Upper lobe of right lung (tissue), 1 donor: Measurements from ENCODE around the gene RSRC1. TPM values are rescaled to one million over a fixed set of nuclear protein-coding genes. Genes with fewer than 3 reads are reported as not detected.
A peak's percentile ranks its signal among the peaks of the same experiment; 100 is the strongest.

Experiments
- ATAC-seq: fragments of 200-7000 bp; cut with Tn5 transposase; one replicate; pipeline ENCODE4 v1.9.1; 2020; ENCODE audit warnings: mild to moderate bottlenecking, moderate library complexity
- DNase-seq: peaks from one replicate; pipeline ENCODE4 v3.0.0-alpha.2; 2020
- H3K27ac ChIP-seq: fragments of 200-600 bp; one replicate; pipeline ENCODE4 v1.8.0; 2022
- H3K27me3 ChIP-seq: fragments of 200-600 bp; one replicate; pipeline ENCODE4 v1.8.0; 2022; ENCODE audit warnings: mild to moderate bottlenecking
- H3K36me3 ChIP-seq: fragments of 200-600 bp; one replicate; pipeline ENCODE4 v1.8.0; 2022
- H3K4me1 ChIP-seq: fragments of 200-600 bp; one replicate; pipeline ENCODE4 v1.8.0; 2022
- H3K4me3 ChIP-seq: fragments of 200-600 bp; one replicate; pipeline ENCODE4 v1.8.0; 2022; ENCODE audit warnings: mild to moderate bottlenecking
- H3K9me3 ChIP-seq: fragments of 200-600 bp; one replicate; pipeline ENCODE4 v1.8.0; 2022
- intact Hi-C: fragments of 100-400 bp; cut with DNase I; formaldehyde crosslinking; loops from one replicate; pipeline ENCODE4 v1.11.0; 2022
- total RNA-seq: library from RNA; stranded (reverse); fragmentation: NEBNext Ultra II Directional; extraction: Animal tissue kit (Norgen Biotek cat#: 25700); gene quantifications from one replicate; pipeline ENCODE4 v1.2.1, GENCODE V29; 2021
- TF ChIP-seq, protein P1 (sequence below): fragments of 200-600 bp; IDR thresholded peaks from one replicate; pipeline ENCODE4 v1.8.0; 2022; ENCODE audit warnings: antibody characterized with exemption
- donor health status: DM: no; HTN: yes; CAD: no; lungs with severe emphysema.

Gene RSRC1
- total RNA-seq, 1 donor from 2014 or later, result 28.1 TPM

DNA sequence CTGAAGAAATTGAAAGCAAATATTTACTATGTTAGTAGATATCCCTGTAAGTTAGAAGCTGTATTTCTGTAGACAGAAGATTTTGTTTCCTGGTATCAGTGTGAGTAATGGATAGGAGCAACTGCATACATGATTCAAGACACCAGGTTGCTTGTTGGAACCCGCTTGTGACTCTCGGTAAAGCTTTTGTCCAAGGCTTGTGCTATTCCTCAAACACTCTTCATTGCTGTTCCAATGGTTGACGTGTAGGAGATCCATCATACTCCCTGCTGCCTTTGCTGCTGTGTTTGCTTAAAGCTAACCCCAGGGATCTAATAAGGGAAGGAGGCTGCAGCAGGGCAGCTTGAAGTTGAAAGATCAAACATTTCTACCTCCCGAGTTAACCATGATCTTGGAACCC lies 160.1 kb downstream of the RSRC1 start:
- intact Hi-C loops, result no loop called here
- no peak for ATAC-seq
- Histone ChIP-seq H3K4me3 (no peak overlapping the region), H3K27me3 (no peaks in the 10 kb centered on the region), H3K27ac (no peak overlapping the region), H3K36me3 (no peaks in the 10 kb centered on the region), H3K9me3 (peaks cover 31% of the 10 kb centered on the region), H3K4me1 (no peaks in the 10 kb centered on the region)
- DNase-seq, result no peak
- TF ChIP-seq, protein P1, sequence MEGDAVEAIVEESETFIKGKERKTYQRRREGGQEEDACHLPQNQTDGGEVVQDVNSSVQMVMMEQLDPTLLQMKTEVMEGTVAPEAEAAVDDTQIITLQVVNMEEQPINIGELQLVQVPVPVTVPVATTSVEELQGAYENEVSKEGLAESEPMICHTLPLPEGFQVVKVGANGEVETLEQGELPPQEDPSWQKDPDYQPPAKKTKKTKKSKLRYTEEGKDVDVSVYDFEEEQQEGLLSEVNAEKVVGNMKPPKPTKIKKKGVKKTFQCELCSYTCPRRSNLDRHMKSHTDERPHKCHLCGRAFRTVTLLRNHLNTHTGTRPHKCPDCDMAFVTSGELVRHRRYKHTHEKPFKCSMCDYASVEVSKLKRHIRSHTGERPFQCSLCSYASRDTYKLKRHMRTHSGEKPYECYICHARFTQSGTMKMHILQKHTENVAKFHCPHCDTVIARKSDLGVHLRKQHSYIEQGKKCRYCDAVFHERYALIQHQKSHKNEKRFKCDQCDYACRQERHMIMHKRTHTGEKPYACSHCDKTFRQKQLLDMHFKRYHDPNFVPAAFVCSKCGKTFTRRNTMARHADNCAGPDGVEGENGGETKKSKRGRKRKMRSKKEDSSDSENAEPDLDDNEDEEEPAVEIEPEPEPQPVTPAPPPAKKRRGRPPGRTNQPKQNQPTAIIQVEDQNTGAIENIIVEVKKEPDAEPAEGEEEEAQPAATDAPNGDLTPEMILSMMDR, result no peak

DNA sequence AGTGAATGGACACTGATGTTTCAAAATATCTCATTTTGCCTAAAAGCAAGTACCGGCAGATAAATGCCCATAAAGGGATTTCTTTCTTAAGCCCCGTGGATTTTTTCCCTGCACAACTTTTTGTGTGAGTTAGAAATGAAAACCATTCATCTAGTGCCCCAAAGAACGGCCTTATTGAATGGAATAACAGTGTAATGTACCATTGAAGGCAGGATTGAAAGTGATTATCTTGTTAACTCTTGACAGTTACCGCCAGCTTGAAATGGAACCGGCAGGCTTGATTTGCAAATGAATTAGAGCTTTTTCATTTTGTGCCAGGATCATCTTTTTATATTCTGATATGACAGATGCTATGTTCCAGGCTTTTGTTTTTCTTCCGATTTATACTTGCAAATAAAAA lies 162.2 kb downstream of the RSRC1 start:
- Histone ChIP-seq H3K4me3 (no peak overlapping the region), H3K27ac (no peak overlapping the region), H3K36me3 (no peaks in the 10 kb centered on the region), H3K4me1 (no peaks in the 10 kb centered on the region), H3K27me3 (no peaks in the 10 kb centered on the region), H3K9me3 (peaks cover 11% of the 10 kb centered on the region)
- intact Hi-C loops, result no loop called here
- ATAC-seq (no peak), DNase-seq (no peak)
- TF ChIP-seq, protein P1, result no peak

- Histone ChIP-seq H3K9me3 (no peaks in the 10 kb centered on the region), H3K36me3 (no peaks in the 10 kb centered on the region), H3K4me1 (no peaks in the 10 kb centered on the region), H3K27ac (no peak overlapping the region), H3K27me3 (no peaks in the 10 kb centered on the region), H3K4me3 (no peak overlapping the region)
- ATAC-seq (no peak), DNase-seq (no peak)
- TF ChIP-seq, protein P1, result no peak
- intact Hi-C loops, result no loop called here
Measured at GRCh38 chr3:158273656-158274055, 163.8 kb downstream of the RSRC1 start.

DNA sequence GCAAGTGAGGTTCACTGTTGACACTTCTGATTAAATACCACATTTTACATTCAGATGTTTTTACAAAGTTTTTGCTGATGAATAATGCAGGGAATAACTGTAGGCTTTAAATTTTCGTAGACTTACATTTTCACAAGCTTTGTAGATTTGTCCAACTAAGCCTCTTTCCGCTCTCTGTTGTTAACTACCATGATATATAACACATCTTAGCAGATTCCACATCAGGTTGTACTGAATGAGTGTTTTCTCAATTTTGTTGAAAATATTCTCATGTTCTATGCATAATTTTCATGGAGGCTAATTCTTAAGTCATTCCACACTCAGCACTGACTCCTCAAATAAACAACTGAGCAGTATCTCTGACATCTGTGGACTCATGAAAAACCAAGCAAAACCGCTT lies 168.3 kb downstream of the RSRC1 start:
- Histone ChIP-seq H3K4me1 (no peaks in the 10 kb centered on the region), H3K36me3 (no peaks in the 10 kb centered on the region), H3K9me3 (no peaks in the 10 kb centered on the region), H3K4me3 (no peak overlapping the region), H3K27ac (no peak overlapping the region), H3K27me3 (no peaks in the 10 kb centered on the region)
- TF ChIP-seq, protein P1, result no peak
- intact Hi-C loops, result no loop called here
- ATAC-seq, result no peak
- DNase-seq, result no peak

GRCh38 chr3:158279609-158280008 lies 169.7 kb downstream of the RSRC1 start:
- Histone ChIP-seq H3K9me3 (no peaks in the 10 kb centered on the region), H3K4me1 (no peaks in the 10 kb centered on the region), H3K27ac (no peak overlapping the region), H3K4me3 (no peak overlapping the region), H3K36me3 (no peaks in the 10 kb centered on the region), H3K27me3 (no peaks in the 10 kb centered on the region)
- DNase-seq, result no peak
- ATAC-seq, result peak; percentile 54
- intact Hi-C loops, result no loop called here
- TF ChIP-seq, protein P1, result no peak

DNA sequence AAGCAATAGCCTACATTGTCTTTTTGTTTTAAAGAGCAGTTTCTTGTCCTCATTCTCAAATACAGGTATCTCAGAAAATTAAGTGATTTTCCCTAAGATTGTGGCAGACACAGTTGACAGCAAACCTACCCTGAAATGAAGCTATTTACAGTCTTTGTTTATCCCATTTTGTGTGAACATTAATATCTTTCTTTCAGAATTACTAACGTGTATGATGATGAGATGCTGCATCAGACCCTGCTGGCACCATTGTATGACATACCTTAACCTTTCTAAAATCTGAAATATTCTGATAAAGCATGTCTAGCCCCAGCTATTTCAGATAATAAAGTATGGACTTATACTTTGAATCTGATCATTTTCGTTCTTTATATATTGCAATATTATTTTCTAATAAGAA lies 185.9 kb downstream of the RSRC1 start:
- no peaks in the 10 kb centered on the region for H3K9me3 ChIP-seq
- DNase-seq, result no peak
- H3K4me3 ChIP-seq, result no peak overlapping the region
- no peaks in the 10 kb centered on the region for H3K27me3 ChIP-seq
- H3K36me3 ChIP-seq, result no peaks in the 10 kb centered on the region
- H3K27ac ChIP-seq, result no peak overlapping the region
- TF ChIP-seq, protein P1, result no peak
- intact Hi-C loops, result no loop called here
- H3K4me1 ChIP-seq, result no peaks in the 10 kb centered on the region
- ATAC-seq, result no peak
